HepG2 (cell line): ENCODE measurements around the gene MEGF6. TPM values are rescaled to one million over a fixed set of nuclear protein-coding genes. Genes with fewer than 3 reads are reported as not detected.

Source experiments
- ATAC-seq: fragments of 200-7000 bp; cut with Tn5 transposase; 3 replicates; pipeline ENCODE4 v1.9.1; 2020; ENCODE audit warnings: mild to moderate bottlenecking, moderate library complexity
- BruUV-seq: library from RNA; stranded (reverse); fragments of 400-500 nt; replicated peaks from 2 replicates; lab custom pipeline; 2021; lab: Mats Ljungman, UMichigan
- CTCF ChIA-PET: fragments of 300-600 bp; formaldehyde crosslinking; extraction: SDS; loops from one replicate; lab custom pipeline; 2021; ENCODE audit warnings: low total read pairs, inconsistent platforms, low intra/inter-chr PET ratio; lab: Yijun Ruan, JAX
- POLR2A ChIA-PET: fragments of 350-600 bp; sonication (Branson Sonifier 250); formaldehyde crosslinking; loops from one replicate; lab custom pipeline; 2020; ENCODE audit warnings: antibody characterized with exemption, inconsistent platforms; lab: Yijun Ruan, JAX
- DNase-seq: peaks from one replicate; pipeline ENCODE4 v3.0.0-alpha.2; 2015; ENCODE audit warnings: low spot score
- FAIRE-seq: peaks from 3 replicates; lab custom pipeline; 2011; peaks lifted over from hg19 to GRCh38; lab: Jason Lieb, UNC
- H2AFZ ChIP-seq: one replicate; pipeline ENCODE4 v1.6.1; 2011; ENCODE audit warnings: low read length, inconsistent platforms
- H3K27ac ChIP-seq: fragments of 300-600 bp; 3 replicates; pipeline ENCODE4 v1.8.0; 2011; ENCODE audit warnings: mixed run types, mild to moderate bottlenecking, mixed read lengths, low read length, inconsistent platforms; ENCODE audit not compliant: insufficient read depth; ENCODE audit errors: extremely low read length
- H3K27me3 ChIP-seq, 2 experiments: fragments of 200-600 bp in 1 of 2; 2 replicates in 1 of 2; 3 replicates in 1 of 2; pipeline versions ENCODE4 v1.6.0 to v1.8.0; 2011; ENCODE audit warnings: low read length in 2 of 2, mild to moderate bottlenecking in 2 of 2, moderate library complexity in 2 of 2, inconsistent platforms in 1 of 2; ENCODE audit not compliant: insufficient read depth in 2 of 2, control insufficient read depth in 1 of 2
- H3K36me3 ChIP-seq, 2 experiments: fragments of 200-600 bp in 1 of 2; replicated peaks in 1 of 2; 2 replicates in 1 of 2; 3 replicates in 1 of 2; pipeline versions ENCODE4 v1.5.1 to v1.8.0; 2011; ENCODE audit warnings: low read length in 2 of 2, inconsistent platforms in 1 of 2; ENCODE audit not compliant: insufficient read depth in 2 of 2, control insufficient read depth in 1 of 2
- H3K4me1 ChIP-seq: 2 replicates; pipeline ENCODE4 v1.5.1; 2012; ENCODE audit warnings: low read length, inconsistent platforms; ENCODE audit not compliant: insufficient read depth
- H3K4me2 ChIP-seq: 2 replicates; pipeline ENCODE4 v1.6.0; 2011; ENCODE audit warnings: low read depth, low read length, inconsistent platforms
- H3K4me3 ChIP-seq, 3 experiments: fragments of 200-600 bp in 1 of 3; sonication (generic), shearing (Covaris generic) in 1 of 3; replicated peaks in 1 of 3; 2 replicates each; pipeline ENCODE4 v1.5.1; 2011 to 2016; ENCODE audit warnings: low read length in 3 of 3, inconsistent platforms in 2 of 3, low read depth in 2 of 3, mild to moderate bottlenecking in 2 of 3, control low read depth in 1 of 3, mixed read lengths in 1 of 3; ENCODE audit not compliant: insufficient read depth in 1 of 3
- H3K79me2 ChIP-seq: one replicate; pipeline ENCODE4 v1.6.1; 2011; ENCODE audit warnings: low read length, inconsistent platforms; ENCODE audit not compliant: insufficient read depth
- H3K9ac ChIP-seq: 2 replicates; pipeline ENCODE4 v1.6.0; 2011; ENCODE audit warnings: mild to moderate bottlenecking, low read depth, low read length, inconsistent platforms; ENCODE audit not compliant: insufficient read depth
- H3K9me3 ChIP-seq: 2 replicates; pipeline ENCODE4 v1.5.1; 2012; ENCODE audit warnings: mild to moderate bottlenecking, low read length
- H4K20me1 ChIP-seq: 2 replicates; pipeline ENCODE4 v1.6.0; 2011; ENCODE audit warnings: inconsistent platforms, mild to moderate bottlenecking, low read length, moderate library complexity; ENCODE audit not compliant: insufficient read depth
- AGO1 ChIP-seq: fragments of 200-400 bp; formaldehyde crosslinking; IDR thresholded peaks from 2 replicates; pipeline ENCODE4 v1.6.1; 2017; ENCODE audit warnings: mild to moderate bottlenecking, low read depth, low read length, moderate library complexity; ENCODE audit not compliant: poor library complexity, severe bottlenecking
- AGO2 ChIP-seq: fragments of 200-400 bp; formaldehyde crosslinking; optimal IDR thresholded peaks from 2 replicates; pipeline ENCODE3; 2017; ENCODE audit warnings: mild to moderate bottlenecking, low read depth, low read length, moderate library complexity
- FOSL1 ChIP-seq: sonication (generic); formaldehyde crosslinking; IDR thresholded peaks from 2 replicates; pipeline ENCODE4 v1.9.0; 2021; ENCODE audit warnings: missing genetic modification reagents, borderline replicate concordance
- HDAC1 ChIP-seq: sonication (generic); formaldehyde crosslinking; IDR thresholded peaks from 2 replicates; pipeline ENCODE4 v1.5.1; 2020; ENCODE audit warnings: mild to moderate bottlenecking, missing genetic modification reagents
- KLF15 ChIP-seq: sonication (generic); formaldehyde crosslinking; IDR thresholded peaks from 2 replicates; pipeline ENCODE4 v1.8.1; 2023; ENCODE audit warnings: borderline replicate concordance, mild to moderate bottlenecking, inconsistent platforms, missing genetic modification reagents, mixed read lengths
- MXD4 ChIP-seq: IDR thresholded peaks from 2 replicates; pipeline ENCODE4 v1.6.1; 2016; ENCODE audit warnings: mild to moderate bottlenecking, missing biosample characterization, missing genetic modification reagents
- POLR2AphosphoS5 ChIP-seq: IDR thresholded peaks from 2 replicates; pipeline ENCODE4 v1.6.1; 2012; ENCODE audit warnings: low read depth, low read length
- ZBTB8A ChIP-seq: sonication (generic); formaldehyde crosslinking; IDR thresholded peaks from 2 replicates; pipeline ENCODE4 v1.4.0; 2020; ENCODE audit warnings: mild to moderate bottlenecking, low read depth, missing genetic modification reagents, borderline replicate concordance
- ZNF234 ChIP-seq: sonication (generic); formaldehyde crosslinking; conservative IDR thresholded peaks from 2 replicates; pipeline ENCODE4 v1.5.1; 2020; ENCODE audit warnings: mild to moderate bottlenecking, missing genetic modification reagents
- ZNF326 ChIP-seq: sonication (generic); formaldehyde crosslinking; IDR thresholded peaks from 2 replicates; pipeline ENCODE4 v1.4.0; 2020; ENCODE audit warnings: missing genetic modification reagents, borderline replicate concordance
- ZNF367 ChIP-seq: sonication (generic); formaldehyde crosslinking; IDR thresholded peaks from 2 replicates; pipeline ENCODE4 v1.4.0; 2020; ENCODE audit warnings: missing genetic modification reagents, borderline replicate concordance
- ZNF709 ChIP-seq: sonication (generic); formaldehyde crosslinking; IDR thresholded peaks from 2 replicates; pipeline ENCODE4 v1.5.0; 2020; ENCODE audit warnings: mild to moderate bottlenecking, missing genetic modification reagents
- WGBS: methylation state at CpG from one replicate; pipeline ENCODE4 v1.1.6; 2017; ENCODE audit warnings: low lambda C conversion rate; 5-methylcytosine and 5-hydroxymethylcytosine counted together
- in situ Hi-C: cut with HindIII; loops from 2 replicates; pipeline ENCODE4 v1.10.0; 2017; ENCODE audit warnings: low pct_unique_long_range_greater_than_20kb; ENCODE audit not compliant: extremely low pct_ligation_motif_present
- intact Hi-C: fragments of 100-400 bp; cut with micrococcal nuclease; formaldehyde crosslinking; loops from one replicate; pipeline ENCODE4 v1.10.0; 2022; ENCODE audit not compliant: unreplicated experiment
- polyA plus RNA-seq, 8 experiments: library from polyadenylated mRNA; depleted of rRNA in 3 of 8; stranded (reverse) in 7 of 8; unstranded in 1 of 8; fragments of >200 nt; fragmentation: Illumina TruSeq in 4 of 8; extraction: Trizol in 4 of 8; gene quantifications; 2 replicates each; pipeline versions ENCODE4 v1.2.1 to v1.2.3, GENCODE V29; 2011 to 2016; ENCODE audit warnings: low read depth in 4 of 8, missing spikeins in 1 of 8, mixed read lengths in 1 of 8; ENCODE audit not compliant: insufficient read depth in 1 of 8
- total RNA-seq, 5 experiments: library from RNA; depleted of rRNA; stranded (reverse); fragments of >200 nt; fragmentation: Illumina TruSeq; extraction: Trizol; gene quantifications; 2 replicates each; pipeline ENCODE4 v1.2.3, GENCODE V29; 2016; ENCODE audit warnings: low read depth in 1 of 5
- TF ChIP-seq, protein P1 (sequence below): sonication (generic); formaldehyde crosslinking; IDR thresholded peaks from 2 replicates; pipeline ENCODE4 v1.4.0; 2020; ENCODE audit warnings: mild to moderate bottlenecking, missing genetic modification reagents

Gene MEGF6
- total and polyA plus RNA-seq, 2 of the 13 experiments (the other 11 are each of a cell fraction or from before 2014, with no cell fraction given): 1.9 TPM

DNA sequence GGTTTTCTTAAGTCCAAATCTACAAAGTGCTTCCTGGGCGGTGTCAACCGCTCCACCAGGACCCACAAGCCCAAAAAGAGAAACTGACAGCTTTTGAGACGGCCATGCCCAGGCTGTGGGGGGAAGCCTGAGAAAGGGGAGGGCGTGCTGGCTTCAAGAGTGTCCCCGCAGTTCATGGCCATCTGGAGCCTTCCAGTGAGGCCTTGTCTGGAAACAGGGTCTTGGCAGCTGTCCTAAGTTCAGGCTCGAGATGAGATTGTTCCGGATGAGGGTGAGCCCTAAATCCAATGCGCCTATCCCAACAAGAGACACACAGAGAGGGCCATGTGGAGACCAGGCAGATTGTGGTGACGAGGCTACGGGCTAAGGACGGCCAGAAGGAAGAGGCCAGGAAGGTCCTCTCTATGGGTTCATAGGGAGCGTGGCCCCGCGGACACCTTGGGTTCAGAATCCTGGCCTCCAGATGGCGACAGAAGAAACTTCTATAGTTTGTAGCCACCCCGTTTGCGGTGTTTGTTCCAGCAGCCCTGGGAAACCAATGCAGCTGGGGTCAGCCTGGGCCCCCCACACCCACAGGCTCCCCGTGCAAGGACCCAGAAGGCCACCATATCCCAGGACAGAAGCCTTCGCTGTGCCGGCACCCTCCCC, 86.6 kb downstream of the MEGF6 start:
- no peak for ATAC-seq

DNA sequence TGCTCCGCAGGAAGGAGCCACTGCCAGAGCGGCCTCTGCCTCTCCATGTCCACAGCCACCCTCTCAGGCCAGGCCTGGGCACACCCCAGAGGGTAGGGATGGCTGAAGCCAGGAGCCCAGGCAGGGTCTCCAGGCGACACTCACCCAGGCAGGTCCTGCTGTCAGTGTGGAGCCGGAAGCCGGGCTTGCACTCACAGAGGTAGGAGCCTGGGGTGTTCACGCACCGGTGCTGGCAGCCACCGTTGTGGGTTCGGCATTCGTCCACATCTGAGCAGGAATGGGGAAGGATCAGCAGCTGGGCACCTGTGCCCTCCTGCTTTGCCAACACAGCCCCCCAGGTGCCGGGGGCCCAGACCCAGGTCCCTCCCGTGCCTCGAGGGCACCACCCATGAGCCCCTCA, 87.3 kb downstream of the MEGF6 start:
- peaks cover 8% of the 10 kb centered on the region; the same call in 1 of the 2 replicates for H4K20me1 ChIP-seq
- H3K4me1 ChIP-seq: no peaks in the 10 kb centered on the region
- no peaks in the 10 kb centered on the region for H3K36me3 ChIP-seq
- H3K27me3 ChIP-seq: peaks cover 17 to 64% of the 10 kb centered on the region in 2 experiments; a peak in 4 of 5 replicates
- no peak for ATAC-seq
- ChIA-PET POLR2A (no interaction called here), CTCF (no interaction called here)
- H3K9ac ChIP-seq: no peak overlapping the region
- TF ChIP-seq AGO2: peak; percentile 87
- TF ChIP-seq MXD4 (CRISPR knock-in tag): no peak
- no peak for TF ChIP-seq ZNF234 (CRISPR knock-in tag)
- no peak for TF ChIP-seq HDAC1
- no peak for TF ChIP-seq POLR2AphosphoS5
- TF ChIP-seq AGO1: peak; percentile 88
- no peak for TF ChIP-seq ZNF367 (CRISPR knock-in tag)
- TF ChIP-seq FOSL1: no peak
- no peak for TF ChIP-seq ZNF326 (CRISPR knock-in tag)
- no peak overlapping the region for H2AFZ ChIP-seq
- FAIRE-seq: no peak
- intact Hi-C loops (no loop called here), in situ Hi-C loops (no loop called here)
- no TSS peak for BruUV-seq
- no peaks in the 10 kb centered on the region for H3K79me2 ChIP-seq
- no peak overlapping the region for H3K4me3 ChIP-seq
- DNase-seq: no peak
- H3K27ac ChIP-seq: no peak overlapping the region
- no peak overlapping the region for H3K4me2 ChIP-seq
- WGBS: no CpG with 5 or more reads among the region's 13 CpGs
- no peaks in the 10 kb centered on the region for H3K9me3 ChIP-seq

More for the DNA sequence above, 86.6 kb downstream of the MEGF6 start:
- DNase-seq (no peak), FAIRE-seq (no peak)
- BruUV-seq: no TSS peak
- Histone ChIP-seq H3K36me3 (no peaks in the 10 kb centered on the region), H3K9ac (no peak overlapping the region), H3K79me2 (no peaks in the 10 kb centered on the region), H2AFZ (no peak overlapping the region), H4K20me1 (peaks cover 8% of the 10 kb centered on the region; the same call in 1 of the 2 replicates), H3K4me3 (no peak overlapping the region), H3K27me3 (peaks cover 23 to 71% of the 10 kb centered on the region in 2 experiments; a peak in 4 of 5 replicates), H3K9me3 (no peaks in the 10 kb centered on the region), H3K4me1 (no peaks in the 10 kb centered on the region), H3K4me2 (no peak overlapping the region), H3K27ac (no peak overlapping the region)
- ChIA-PET POLR2A (no interaction called here), CTCF (no interaction called here)
- TF ChIP-seq ZNF709 (CRISPR knock-in tag): no peak
- TF ChIP-seq, protein P1, sequence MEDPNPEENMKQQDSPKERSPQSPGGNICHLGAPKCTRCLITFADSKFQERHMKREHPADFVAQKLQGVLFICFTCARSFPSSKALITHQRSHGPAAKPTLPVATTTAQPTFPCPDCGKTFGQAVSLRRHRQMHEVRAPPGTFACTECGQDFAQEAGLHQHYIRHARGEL: peak; percentile 63; the same call in 1 of the 2 replicates
- TF ChIP-seq KLF15 (CRISPR knock-in tag): no peak
- TF ChIP-seq ZBTB8A: no peak
- 55% methylated on average over 13 of the region's 20 CpGs for WGBS
- in situ Hi-C loops: no loop called here
- intact Hi-C loops: no loop called here
